ENCODE data around the gene SMPD1.

Gene SMPD1

GRCh38 chr11:6414874-6415328 is 24.6 kb downstream of the SMPD1 start:
- no peak for DNase-seq (ENCODE audit: low read depth in 2 of 2)

- DNase-seq (ENCODE audit: low read depth in 2 of 2): no peak
Observed at GRCh38 chr11:6415797-6416196, 25.5 kb downstream of the SMPD1 start.

- DNase-seq (ENCODE audit: low read depth in 2 of 2): no peak
Observed at GRCh38 chr11:6417907-6418556, 27.8 kb downstream of the SMPD1 start.

GRCh38 chr11:6418557-6419008 is 28.3 kb downstream of the SMPD1 start:
- DNase-seq (ENCODE audit: low read depth in 2 of 2): no peak

GRCh38 chr11:6419009-6419631 is 28.8 kb downstream of the SMPD1 start, which contains the start of gene APBB1:
APBB1 (minus strand) TSS chr11:6419094; CDS start chr11:6411347, 7,747 bp downstream.
- peak; percentile 66 to 67 for DNase-seq (ENCODE audit: low read depth in 2 of 2)

- no peak for DNase-seq (ENCODE audit: low read depth in 2 of 2)
Observed at GRCh38 chr11:6420677-6421076, 30.4 kb downstream of the SMPD1 start.

GRCh38 chr11:6427516-6427915 is 37.2 kb downstream of the SMPD1 start:
- DNase-seq (ENCODE audit: low read depth in 2 of 2): no peak

GRCh38 chr11:6431861-6432260 is 41.6 kb downstream of the SMPD1 start:
- no peak for DNase-seq (ENCODE audit: low read depth in 2 of 2)

GRCh38 chr11:6433998-6434660 is 43.9 kb downstream of the SMPD1 start:
- DNase-seq (ENCODE audit: low read depth in 2 of 2): no peak

- no peak for DNase-seq (ENCODE audit: low read depth in 2 of 2)
Observed at GRCh38 chr11:6437423-6437822, 47.1 kb downstream of the SMPD1 start.

GRCh38 chr11:6437993-6438392 is 47.7 kb downstream of the SMPD1 start:
- no peak for DNase-seq (ENCODE audit: low read depth in 2 of 2)

- peak in 1 of 2 donors; percentile 22 for DNase-seq (ENCODE audit: low read depth in 2 of 2)
Observed at GRCh38 chr11:6438979-6439571, 48.8 kb downstream of the SMPD1 start.

GRCh38 chr11:6440906-6441358 is 50.7 kb downstream of the SMPD1 start, which contains the start of gene HPX:
HPX (minus strand) TSS chr11:6440987; CDS start chr11:6440963, 24 bp downstream.
- DNase-seq (ENCODE audit: low read depth in 2 of 2): no peak

GRCh38 chr11:6442441-6442840 is 52.2 kb downstream of the SMPD1 start:
- no peak for DNase-seq (ENCODE audit: low read depth in 2 of 2)

- peak; percentile 35 to 37 for DNase-seq (ENCODE audit: low read depth in 2 of 2)
Observed at GRCh38 chr11:6443269-6444003, 53.2 kb downstream of the SMPD1 start.
